B cell (primary cell): Measurements from ENCODE around the gene ABR.

Experiments
- EZH2 ChIP-seq: IDR thresholded peaks from 2 replicates; pipeline ENCODE4 v1.6.1; 2012; ENCODE audit warnings: borderline replicate concordance, low read depth, mild to moderate bottlenecking, moderate library complexity, low read length; ENCODE audit not compliant: insufficient read depth, poor library complexity, severe bottlenecking
- TF ChIP-seq, protein P1 (sequence below): fragments of 200-600 bp; IDR thresholded peaks from one replicate; pipeline ENCODE4 v1.8.0; 2022; ENCODE audit warnings: antibody characterized with exemption, mild to moderate bottlenecking

DNA sequence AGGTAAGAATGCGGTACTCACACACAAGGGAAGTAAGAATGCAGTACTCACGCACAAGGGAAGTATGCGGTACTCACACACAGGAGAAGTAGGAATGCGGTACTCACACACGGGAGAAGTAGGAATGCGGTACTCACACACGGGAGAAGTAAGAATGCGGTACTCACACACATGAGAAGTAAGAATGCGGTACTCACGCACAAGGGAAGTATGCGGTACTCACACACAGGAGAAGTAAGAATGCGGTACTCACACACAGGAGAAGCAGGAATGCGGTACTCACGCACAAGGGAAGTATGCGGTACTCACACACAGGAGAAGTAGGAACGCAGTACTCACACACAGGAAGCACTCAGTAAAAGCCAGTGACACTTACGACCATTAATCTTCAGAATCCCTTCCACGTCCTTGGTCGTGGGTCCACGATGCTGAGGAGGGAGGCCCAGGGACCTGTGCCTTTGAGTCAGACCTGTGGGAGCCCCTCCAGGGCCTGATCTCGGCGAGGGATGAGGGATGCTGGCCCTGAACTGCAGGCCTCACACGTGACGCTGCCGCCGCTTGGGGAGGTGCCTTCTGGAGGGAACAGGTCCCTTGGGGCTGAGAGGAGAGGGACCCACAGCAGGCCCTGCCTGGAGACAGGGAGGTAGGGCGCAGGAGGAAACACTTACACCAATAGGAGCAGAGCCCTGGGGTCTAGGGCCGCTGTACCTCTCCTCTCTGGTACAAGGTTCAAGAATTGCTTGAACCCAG, 20.2 kb downstream of the ABR start:
- TF ChIP-seq, protein P1, sequence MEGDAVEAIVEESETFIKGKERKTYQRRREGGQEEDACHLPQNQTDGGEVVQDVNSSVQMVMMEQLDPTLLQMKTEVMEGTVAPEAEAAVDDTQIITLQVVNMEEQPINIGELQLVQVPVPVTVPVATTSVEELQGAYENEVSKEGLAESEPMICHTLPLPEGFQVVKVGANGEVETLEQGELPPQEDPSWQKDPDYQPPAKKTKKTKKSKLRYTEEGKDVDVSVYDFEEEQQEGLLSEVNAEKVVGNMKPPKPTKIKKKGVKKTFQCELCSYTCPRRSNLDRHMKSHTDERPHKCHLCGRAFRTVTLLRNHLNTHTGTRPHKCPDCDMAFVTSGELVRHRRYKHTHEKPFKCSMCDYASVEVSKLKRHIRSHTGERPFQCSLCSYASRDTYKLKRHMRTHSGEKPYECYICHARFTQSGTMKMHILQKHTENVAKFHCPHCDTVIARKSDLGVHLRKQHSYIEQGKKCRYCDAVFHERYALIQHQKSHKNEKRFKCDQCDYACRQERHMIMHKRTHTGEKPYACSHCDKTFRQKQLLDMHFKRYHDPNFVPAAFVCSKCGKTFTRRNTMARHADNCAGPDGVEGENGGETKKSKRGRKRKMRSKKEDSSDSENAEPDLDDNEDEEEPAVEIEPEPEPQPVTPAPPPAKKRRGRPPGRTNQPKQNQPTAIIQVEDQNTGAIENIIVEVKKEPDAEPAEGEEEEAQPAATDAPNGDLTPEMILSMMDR, result no peak
- no peak for TF ChIP-seq EZH2
